Measurements from ENCODE around the gene PGC. TPM values are rescaled to one million over a fixed set of nuclear protein-coding genes. Genes with fewer than 3 reads are reported as not detected.

The PGC gene
- total and polyA plus RNA-seq, 12 donors: 0.58 to 2.0 TPM; not detected in 10

GRCh38 chr6:41771058-41771983, 24.1 kb upstream of the PGC start:
- ATAC-seq (no peak), DNase-seq (no peak)
- intact Hi-C loops (cut with DNase I): loop anchor here in 6 of 10 donors (10.0 kb wide), 5 partner anchors 77 to 407 kb away; partner anchors contain the start of gene GUCA1A (in 1 of the 6)
- Histone ChIP-seq H3K9me3 (no peaks in the 10 kb centered on the region), H3K27me3 (no peaks in the 10 kb centered on the region), H3K4me1 (peaks cover 4 to 28% (median 18%) of the 10 kb centered on the region in 9 donors), H3K4me3 (no peak overlapping the region), H3K27ac (no peak overlapping the region), H3K36me3 (peaks cover 0 to 73% (median 29%) of the 10 kb centered on the region in 9 donors)
- no peak for TF ChIP-seq CTCF (IDR thresholded peaks at IDR 0.05)
- 88 to 91% methylated on average over 29 of the region's 29 CpGs for WGBS, 2 donors

GRCh38 chr6:41770381-41771057, 23.3 kb upstream of the PGC start:
- ATAC-seq (no peak), DNase-seq (no peak)
- Histone ChIP-seq H3K4me3 (no peak overlapping the region), H3K4me1 (peaks cover 4 to 30% (median 18%) of the 10 kb centered on the region in 9 donors), H3K27ac (no peak overlapping the region), H3K9me3 (no peaks in the 10 kb centered on the region), H3K36me3 (peaks cover 0 to 66% (median 28%) of the 10 kb centered on the region in 9 donors), H3K27me3 (no peaks in the 10 kb centered on the region)
- intact Hi-C loops (cut with DNase I): loop anchor here in 6 of 10 donors (10.0 kb wide), 5 partner anchors 76 to 406 kb away; partner anchors contain the start of gene GUCA1A (in 1 of the 6)
- WGBS, 2 donors: 93 to 94% methylated on average over 30 of the region's 30 CpGs
- TF ChIP-seq CTCF (IDR thresholded peaks at IDR 0.05): no peak

- ATAC-seq (no peak), DNase-seq (no peak)
- Histone ChIP-seq H3K4me1 (peaks cover 4 to 30% (median 18%) of the 10 kb centered on the region in 9 donors), H3K27me3 (no peaks in the 10 kb centered on the region), H3K36me3 (peaks cover 0 to 55% (median 16%) of the 10 kb centered on the region in 9 donors), H3K27ac (peak overlapping the region in 2 of 10 donors; percentile 78 to 85), H3K4me3 (no peak overlapping the region), H3K9me3 (no peaks in the 10 kb centered on the region)
- 98% methylated on average over 8 of the region's 8 CpGs for WGBS, 2 donors
- intact Hi-C loops (cut with DNase I): no loop called here
- no peak for TF ChIP-seq CTCF (IDR thresholded peaks at IDR 0.05)
Measured at GRCh38 chr6:41769376-41769775, 22.2 kb upstream of the PGC start.

GRCh38 chr6:41768545-41769308, 21.5 kb upstream of the PGC start:
- Histone ChIP-seq H3K27me3 (no peaks in the 10 kb centered on the region), H3K9me3 (no peaks in the 10 kb centered on the region), H3K36me3 (peaks cover 0 to 48% (median 14%) of the 10 kb centered on the region in 9 donors), H3K27ac (peak overlapping the region in 3 of 10 donors; percentile 48 to 85 (median 78)), H3K4me3 (no peak overlapping the region), H3K4me1 (peaks cover 4 to 30% (median 18%) of the 10 kb centered on the region in 9 donors)
- TF ChIP-seq CTCF (IDR thresholded peaks at IDR 0.05): no peak
- 70 to 75% methylated on average over 10 of the region's 10 CpGs for WGBS, 2 donors
- intact Hi-C loops (cut with DNase I): no loop called here
- DNase-seq (no peak), ATAC-seq (no peak)
